Activated CD8-positive, alpha-beta memory T cell treated with anti-CD3 and anti-CD28 coated beads, Interleukin-2, amount 50 U/mL, for 1 hour (primary cell): ENCODE results near the gene ERBIN.
"Not testable (repeated sequence)": the region's sequence is repeated elsewhere in the genome, so short reads cannot be mapped to it uniquely, and the experiment has no call there.

Source experiments
- DNase-seq: peaks from one replicate; pipeline ENCODE4 v3.0.0-alpha.2; 2020; ENCODE audit errors: extremely low read depth

ERBIN gene

DNA sequence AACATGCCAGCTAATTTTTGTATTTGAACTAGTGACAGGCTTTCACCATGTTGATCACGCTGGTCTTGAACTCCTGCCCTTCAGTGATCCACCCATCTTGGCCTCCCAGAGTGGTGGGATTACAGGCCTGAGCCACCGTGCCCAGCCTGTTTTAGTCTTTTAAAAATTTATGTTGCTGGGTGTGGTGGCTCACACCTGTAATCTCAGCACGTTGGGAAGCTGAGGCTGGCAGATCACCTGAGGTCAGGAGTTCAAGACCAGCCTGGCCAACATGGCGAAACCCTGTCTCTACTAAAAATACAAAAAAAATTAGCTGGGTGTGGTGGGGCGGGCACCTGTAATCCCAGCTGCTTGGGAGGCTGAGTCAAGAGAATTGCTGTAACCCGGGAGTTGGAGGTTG is 10.7 kb upstream of the ERBIN start:
- DNase-seq: not testable (repeated sequence)

DNA sequence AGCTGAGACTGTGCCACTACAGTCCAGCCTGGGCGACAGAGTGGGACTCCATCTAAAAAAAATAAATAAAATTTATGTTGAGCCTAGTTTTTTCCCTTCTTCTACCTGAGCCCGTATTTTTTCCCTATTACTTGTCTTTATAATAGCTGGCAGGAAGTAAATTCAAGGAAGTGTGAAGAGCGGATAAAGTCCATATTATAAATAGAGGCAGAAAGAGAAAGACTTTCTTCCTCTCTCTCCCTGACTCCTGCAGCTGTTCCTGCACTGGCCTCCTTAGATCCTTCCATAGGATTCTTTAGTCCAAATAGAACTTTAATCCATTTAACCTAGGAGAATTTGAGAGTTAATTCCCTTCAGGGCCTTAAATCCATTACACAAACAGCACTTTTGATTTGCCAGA is 10.3 kb upstream of the ERBIN start:
- DNase-seq: no peak

DNA sequence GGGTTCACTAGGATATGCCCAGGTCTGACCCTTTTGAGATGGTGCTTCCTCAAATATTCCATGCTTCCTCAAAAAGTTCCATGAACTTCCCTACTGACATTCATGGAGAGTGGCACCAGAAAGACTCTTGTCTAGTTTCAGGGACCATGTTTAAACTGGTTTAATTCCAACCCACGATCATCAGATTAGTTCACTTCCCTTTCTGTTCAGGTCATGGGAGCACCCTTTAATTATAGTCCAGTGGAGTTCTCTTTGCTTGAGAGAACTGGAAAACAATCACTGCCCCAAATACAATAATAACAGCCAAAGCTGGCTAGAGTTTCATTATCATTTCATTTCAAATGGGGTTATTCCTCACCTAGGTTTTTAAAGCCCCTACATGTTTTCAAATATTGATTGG is 9.7 kb upstream of the ERBIN start:
- no peak for DNase-seq

DNA sequence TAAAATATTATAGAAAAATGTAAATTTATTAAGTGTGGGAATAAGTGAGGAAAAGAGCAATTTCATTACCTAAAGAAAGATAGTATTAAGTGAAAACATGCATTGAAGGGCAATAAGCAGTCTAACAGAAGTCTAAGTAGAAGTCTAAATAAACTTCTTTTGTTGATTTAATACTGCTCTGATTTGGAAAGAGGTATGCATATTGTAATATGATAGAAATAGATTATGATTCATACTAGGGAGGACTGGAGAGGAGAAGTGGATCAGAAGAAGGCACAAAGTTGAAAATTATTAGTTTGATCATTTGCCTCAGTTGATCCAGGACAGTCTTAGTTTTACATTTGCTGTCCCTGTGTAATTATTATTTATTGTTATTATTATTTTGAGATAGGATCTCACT is 6.6 kb upstream of the ERBIN start:
- DNase-seq: no peak

DNA sequence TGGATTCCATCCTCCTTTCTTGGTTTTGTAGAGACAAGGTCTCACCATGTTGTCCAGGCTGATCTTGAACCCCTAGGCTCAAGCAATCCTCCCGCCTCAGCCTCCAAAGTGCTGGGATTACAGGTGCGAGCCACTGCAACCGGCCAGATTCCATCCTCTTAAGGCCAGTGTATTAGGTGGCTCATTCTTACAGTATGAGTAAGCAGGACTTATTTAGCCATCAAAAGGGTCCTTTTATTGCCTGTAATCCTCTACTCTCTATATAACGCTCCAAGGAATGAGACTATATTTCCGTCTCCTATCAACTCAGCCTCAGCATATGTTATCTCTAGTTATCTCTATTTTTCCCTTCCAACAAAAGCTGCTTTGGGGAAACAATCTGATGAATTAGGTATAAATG is 3.0 kb upstream of the ERBIN start:
- no peak for DNase-seq

DNA sequence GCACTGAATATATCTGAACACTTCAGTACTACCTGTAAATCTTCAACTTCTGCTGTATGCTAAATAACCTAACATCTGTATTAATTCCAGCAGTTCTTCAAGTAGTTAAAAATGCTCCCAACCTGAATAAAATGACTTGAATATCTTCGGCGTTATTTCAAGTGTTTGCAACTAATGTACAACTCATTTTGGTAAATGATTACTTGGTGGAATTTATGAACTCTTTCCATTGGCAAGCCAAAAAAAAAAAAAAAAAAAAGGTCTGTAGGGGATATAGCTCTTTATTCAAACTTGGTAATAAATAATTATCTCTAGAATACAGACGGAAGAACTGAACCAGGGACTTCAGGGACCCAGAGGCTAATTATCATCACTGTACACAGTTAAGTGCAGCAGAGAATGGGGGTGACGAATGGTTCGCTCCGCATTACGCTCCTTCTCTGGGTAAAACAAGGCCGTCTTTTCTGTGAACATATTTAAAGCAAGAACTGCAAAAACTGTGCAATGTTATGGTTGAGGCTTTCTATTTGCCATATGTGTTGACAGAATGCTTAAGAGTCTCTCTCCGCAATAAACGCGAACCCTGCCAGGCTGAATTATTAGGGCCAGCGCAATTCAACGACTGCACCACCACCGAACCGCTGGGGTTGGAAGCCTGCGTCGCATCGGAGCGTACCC is 1.9 kb upstream of the ERBIN start:
- no peak for DNase-seq

DNA sequence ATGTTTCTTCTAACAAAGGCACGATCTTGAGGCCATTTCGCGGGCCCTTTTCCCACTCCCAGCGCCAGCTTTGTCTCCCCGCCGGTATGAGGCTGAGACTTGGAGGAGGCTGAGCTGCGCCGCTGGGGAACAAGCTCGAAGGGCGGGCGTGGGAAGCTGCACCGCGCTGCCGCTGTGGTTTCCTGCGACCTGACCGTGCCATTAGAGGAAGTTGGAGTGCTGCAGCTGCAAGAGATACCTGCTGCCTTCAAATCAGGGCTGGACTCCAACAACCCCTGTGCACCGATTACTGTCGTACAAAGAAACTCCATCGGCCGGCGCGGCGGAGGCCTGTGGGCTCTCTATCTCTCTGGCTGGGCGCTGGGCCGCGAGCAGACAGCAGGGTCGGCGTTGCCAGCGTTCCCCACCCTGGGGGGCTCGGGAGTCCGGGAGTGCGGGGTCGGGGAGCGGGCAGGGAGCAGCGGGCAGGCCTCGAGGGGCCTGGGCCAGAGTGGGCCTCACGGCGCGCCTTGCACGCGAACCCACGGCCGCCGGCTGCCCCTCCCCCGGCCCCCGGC is 1.3 kb upstream of the ERBIN start:
- peak; percentile 40 for DNase-seq

DNA sequence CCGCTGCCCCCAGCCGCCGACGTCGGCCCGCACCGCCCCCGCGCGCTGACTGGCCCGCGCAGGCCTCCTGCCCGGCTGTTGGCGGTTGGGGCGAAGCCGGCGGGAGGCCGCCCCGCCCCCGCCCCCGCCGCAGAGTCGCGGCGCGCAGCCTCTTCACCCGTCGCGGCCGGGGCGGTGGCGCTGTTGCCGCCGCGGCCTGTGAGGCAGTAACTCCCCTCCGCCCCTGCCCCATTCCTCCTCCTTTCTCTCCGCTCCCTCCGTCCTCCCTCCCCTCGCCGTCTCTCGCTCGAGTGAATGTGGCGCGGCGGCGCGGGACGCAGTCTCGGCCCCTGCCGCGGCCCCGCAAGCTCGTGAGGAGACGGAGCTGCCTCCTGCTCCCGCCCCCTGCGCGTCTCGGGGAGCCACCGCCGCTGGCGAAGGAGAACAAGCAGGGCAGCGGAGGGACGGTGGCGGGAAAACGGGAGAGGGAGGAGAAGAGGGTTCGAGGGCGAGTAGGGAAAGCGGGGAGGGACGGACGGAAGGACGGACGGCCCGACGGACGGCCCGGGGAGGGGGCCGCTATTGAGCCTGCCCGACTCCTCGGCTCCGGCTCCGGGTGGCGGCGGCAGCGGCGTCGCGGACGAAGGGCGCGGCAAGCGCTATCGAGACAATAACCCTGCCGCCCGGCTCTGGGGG is 637 bp upstream of the ERBIN start:
- DNase-seq: peak; percentile 60

DNA sequence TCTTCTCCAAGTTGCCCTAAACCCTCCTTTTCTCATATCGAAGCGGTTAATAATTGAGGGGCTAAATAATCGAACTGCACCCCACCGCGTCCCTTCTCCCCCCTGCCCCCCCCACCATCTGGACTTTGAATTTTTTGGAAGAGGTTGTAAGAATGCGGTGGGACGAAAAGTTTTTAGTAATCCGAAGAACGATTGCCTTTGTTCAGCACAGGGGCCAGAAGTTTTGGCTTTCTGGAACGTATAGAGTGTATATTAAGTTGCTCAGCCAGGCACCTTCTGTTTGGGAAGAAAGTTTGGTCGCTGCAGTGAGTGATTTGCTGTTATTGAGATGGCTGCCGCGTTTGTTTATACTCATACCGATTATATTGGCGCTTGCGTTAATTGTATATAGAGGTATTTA is 518 bp downstream of the ERBIN start:
- no peak for DNase-seq

DNA sequence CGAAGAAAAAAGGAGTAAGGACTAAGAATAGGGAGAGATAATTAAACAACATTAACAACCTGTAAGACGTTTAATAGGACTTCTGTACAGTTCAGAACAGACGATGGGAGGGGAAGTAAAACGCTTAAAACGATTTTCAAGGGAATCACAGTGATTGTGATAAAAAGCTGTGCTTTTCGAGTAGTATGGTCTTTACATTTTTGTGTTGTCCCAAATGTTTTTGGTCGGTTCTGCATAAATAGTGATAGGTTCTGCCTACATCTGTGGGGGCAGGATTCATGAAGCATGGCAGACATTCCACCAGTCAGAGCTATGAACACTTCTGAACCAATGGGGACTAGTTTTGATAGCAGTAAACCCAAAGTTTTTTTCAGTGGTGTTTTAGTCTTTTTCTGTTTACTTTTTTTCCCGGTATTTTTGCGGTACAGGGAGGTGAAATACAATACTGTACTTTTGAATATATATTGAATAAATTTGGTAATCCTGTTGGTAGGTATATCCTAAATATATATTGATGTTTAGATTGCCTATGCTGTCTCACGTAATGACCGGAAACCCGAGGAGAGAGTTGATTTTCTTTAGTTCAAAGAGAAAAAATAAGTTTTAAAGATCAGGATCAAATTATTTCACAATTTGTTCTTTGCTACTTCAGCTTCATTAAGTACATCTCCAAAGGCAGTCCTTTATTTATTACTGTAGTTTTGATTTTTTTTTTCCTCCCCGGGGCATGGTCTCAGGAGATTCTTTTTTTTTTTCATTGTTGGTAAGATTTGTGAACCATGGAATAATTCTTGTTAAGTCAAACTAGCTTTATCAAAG is 1.3 kb downstream of the ERBIN start:
- peak; percentile 8 for DNase-seq

DNA sequence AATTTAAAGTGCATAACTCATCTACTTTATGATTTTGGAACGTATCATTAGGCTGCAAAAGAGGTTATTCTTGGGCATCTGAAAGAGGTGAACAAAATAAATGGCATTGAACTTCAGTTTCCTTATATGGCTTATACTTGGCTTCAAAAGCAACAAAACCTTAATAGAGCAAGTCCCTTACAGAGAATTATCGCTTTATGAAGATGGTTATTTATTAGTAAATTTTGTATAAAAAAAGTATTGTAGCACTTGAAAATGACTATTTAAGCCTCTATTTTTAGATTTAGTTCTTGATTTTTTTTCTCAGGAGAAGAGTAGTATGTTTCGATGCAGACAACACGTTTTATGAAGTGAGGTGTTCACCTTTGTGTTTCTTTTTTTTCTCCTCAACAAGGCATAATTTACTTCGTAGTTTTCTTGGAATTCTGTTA is 2.0 kb downstream of the ERBIN start:
- no peak for DNase-seq

DNA sequence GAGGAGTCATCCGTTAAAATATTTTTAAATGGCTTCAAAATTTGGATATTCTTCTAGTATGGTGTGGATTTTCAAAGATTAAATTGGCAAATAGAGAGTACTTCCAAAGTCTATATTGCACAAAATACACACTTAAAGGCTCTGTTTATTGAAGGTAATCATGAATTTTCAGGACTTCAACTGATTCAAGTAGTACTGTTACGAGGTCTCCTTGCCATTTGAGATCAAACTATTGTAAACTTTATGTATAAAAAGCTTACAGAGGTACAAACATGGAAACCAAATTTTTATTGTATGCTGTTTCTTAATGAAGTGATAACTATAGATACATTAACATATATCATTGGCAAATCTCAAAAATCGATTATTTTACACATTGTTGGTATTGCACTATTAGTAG is 2.5 kb downstream of the ERBIN start:
- DNase-seq: no peak

DNA sequence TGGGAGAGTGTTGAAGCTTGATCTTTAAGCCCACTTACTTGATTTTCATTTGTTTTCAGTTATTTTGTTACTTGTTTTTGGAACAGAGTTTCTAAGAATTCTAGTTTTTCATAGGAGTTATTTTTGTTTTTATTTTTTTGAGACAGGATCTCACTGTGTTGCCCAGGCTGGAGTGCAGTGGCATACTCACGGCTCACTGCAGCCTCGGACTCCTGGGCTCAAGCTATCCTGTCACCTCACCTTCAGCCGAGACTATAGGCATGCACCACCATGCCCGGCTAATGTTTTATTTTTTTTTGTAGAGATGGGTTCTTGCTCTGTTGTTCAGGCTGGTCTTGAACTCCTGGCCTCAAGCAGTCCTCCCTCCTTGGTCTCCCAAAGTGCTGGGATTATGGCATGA is 6.3 kb downstream of the ERBIN start:
- no peak for DNase-seq

DNA sequence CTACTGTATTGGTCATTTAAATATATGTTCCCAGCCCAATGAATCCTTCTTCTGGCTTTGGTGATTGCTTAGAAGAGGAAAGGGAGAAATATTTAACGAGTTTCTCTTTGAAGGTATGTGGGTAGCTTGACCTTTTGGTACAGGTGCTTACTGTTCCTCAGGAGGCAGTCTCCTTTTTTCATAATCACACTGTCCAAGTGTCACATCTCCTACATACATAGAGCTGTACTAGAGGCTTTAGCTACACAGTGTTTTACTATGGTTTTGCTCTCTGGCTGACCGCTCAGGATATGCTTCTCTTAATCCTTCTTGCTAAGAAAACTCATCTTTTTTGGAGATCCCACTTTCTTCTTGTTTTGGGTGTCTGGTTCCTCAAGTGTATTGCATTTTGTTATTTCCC is 6.9 kb downstream of the ERBIN start:
- no peak for DNase-seq

DNA sequence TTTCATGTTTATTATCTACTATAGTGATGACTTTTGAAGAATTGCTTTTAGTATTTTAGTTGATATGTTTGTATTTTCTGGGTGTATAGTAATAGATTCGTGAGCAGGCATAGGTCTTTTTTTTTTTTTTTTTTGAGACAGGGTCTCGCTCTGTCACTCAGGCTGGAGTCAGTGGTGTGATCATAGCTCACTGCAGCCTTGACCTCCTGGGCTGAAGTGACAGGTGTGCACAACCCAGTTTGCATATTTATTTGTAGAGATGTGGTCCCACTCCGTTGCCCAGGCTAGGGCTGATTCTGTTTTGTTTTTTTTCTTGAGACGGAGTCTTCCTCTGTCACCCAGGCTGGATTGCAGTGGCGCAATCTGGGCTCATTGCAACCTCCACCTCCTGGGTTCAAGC is 11.9 kb downstream of the ERBIN start:
- no peak for DNase-seq

DNA sequence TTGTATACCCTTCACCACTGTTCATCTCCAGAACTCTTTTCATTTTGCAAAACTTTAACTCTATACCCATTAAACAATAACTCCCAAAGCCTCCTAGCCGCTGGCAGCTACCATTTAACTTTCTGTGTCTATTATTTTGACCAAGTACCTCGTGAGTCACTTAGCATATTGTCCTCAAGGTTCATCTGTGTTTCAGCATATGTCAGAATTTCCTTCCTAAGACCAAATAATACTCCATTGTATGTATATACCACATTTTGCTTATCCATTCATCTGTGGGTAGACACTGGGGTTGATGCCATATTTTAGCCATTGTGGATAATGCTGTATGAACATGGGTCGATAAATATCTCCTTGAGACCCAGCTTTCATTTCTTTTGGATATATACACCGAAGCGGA is 17.4 kb downstream of the ERBIN start:
- no peak for DNase-seq

DNA sequence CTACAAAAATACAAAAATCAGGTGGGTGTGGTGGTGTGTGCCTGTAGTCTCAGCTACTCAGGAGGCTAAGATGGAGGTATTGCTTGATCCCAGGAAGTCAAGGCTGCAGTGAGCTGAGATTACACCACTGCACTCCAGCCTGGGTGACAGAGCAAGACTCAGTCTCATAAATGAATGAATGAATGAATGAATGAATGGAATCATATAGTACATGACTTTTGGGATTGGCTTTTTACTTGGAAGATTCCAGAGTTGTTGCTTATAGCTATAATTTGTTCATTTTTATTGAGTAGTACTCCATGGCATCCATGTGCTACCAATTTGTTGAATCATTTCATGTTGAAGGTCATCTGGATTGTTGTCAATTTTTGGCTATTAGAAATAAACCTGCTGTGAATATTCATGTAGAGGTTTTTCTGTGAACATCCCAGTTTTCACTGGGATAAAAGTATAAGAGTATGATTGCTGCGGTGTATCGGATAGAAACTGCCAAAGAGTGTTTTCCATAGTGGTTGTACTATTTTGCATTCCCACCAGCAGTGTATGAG is 19.9 kb downstream of the ERBIN start:
- no peak for DNase-seq

DNA sequence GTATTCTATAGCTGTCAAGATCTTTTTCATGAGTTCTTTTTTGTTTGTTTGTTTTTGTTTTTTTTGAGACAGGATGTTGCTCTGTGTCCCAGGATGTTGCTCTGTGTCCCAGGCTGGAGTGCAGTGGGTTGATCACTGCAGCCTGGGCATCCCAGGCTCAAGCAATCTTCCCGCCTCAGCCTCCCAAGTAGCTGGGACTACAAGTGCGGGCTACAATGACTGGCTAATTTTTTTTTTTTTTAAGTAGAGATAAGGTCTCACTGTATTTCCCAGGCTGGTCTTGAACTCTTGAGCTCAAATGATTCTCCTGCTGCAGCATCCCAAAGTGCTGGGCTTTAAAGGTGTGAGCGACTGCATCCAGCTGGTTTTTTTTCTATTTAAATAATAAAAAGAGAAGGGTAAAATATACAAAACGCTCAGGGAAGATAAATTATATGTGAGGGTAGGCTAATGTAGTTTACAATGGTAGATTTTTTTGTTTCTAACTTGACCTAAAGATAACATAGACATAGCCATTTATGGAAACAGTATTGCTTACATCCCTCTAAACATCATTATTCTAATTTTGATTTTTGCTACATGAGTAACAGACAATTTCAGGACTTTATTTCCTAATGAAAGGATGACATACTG is 21.9 kb downstream of the ERBIN start:
- no peak for DNase-seq

DNA sequence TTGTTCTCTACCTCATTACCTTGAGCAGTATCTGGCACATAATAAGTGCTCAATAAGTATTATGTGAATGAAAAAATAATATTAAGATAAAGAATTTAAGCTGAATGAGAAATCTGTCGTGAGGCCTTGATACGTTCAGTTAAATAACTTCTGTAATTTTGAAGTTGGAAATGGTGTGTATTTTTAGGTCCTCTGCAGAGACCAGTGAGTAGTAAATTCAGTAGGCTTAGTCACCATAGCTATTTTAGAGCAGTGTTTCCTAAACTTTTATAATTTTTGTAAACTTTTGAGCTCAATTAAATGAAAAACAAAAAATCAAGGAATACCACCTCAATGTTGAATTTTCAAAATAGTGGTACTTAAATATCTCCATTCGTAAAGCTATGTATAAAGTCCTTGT is 25.0 kb downstream of the ERBIN start:
- no peak for DNase-seq

DNA sequence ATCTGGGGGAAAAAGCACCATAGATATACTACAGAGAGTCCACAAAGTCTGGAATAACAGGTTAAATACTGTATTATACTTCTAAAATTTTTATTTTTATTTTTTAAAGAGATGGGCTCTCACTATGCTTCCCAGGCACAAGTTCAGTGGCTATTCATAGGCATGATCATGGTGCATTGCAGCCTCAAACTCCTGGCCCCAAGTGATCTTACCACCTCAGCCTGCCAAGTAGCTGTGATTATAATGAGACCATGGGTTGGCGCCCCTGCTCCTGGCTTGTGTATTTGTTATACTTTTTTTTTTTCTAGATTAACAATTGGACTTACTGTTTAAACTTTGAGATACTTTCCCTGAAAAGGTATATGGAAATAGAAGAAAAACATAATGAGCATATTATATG is 25.9 kb downstream of the ERBIN start:
- DNase-seq: no peak

DNA sequence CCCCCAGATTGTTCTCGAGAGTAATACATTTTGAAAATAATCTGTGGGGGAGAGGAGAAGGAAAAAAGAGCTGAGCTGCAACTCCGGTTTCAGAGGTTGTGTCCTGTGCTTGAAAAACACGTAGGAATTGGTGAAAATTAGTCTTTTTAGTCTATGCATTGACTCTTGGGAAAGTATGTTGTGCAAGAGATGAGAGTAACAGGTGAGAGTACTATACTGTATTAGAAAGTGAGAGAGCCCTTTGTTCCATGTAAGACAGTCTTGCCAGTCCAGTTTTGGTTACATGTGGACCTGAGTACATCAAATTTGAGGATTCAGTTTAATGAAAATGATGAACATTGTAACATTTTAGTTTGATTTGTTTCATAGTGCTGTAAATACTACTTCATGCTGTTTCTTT is 27.8 kb downstream of the ERBIN start:
- no peak for DNase-seq

DNA sequence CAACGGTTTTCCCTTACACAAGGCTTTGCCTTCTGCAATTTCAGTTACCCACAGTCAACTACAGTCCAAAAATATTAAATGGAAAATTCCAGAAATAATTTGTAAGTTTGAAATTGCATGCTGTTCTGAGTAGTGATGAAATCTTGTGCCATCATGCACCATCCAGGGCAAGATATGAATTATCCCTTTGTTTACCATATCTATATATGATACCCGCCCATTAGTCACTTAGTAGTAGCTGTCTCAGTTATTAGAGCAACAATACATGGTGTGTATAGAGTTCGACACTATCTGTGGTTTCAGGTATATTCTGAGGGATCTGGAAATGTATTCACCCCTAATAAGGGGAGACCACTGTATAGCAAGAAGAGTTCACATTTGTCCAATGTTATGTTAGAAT is 29.4 kb downstream of the ERBIN start:
- DNase-seq: no peak
